HCT116 (cell line): ENCODE results near the gene TTC38.

Experiments
- EZH2 ChIP-seq: fragments of 200-600 bp; sonication (generic); IDR thresholded peaks from 2 replicates; pipeline ENCODE4 v1.6.1; 2017; ENCODE audit warnings: antibody characterized with exemption, mixed run types
- POLR2A ChIP-seq: IDR thresholded peaks from 2 replicates; pipeline ENCODE4 v1.7.0; 2011; ENCODE audit warnings: borderline replicate concordance; ENCODE audit not compliant: insufficient read depth, insufficient read length; ENCODE audit errors: extremely low read depth
- POLR2AphosphoS5 ChIP-seq: IDR thresholded peaks from 2 replicates; pipeline ENCODE4 v1.6.1; 2011; ENCODE audit warnings: mild to moderate bottlenecking, low read depth, low read length, moderate library complexity
- SP1 ChIP-seq: IDR thresholded peaks from 2 replicates; pipeline ENCODE4 v1.6.1; 2012; ENCODE audit warnings: low read depth
- TF ChIP-seq, protein P1 (sequence below): IDR thresholded peaks from 2 replicates; pipeline ENCODE4 v1.6.1; 2012
- TF ChIP-seq, protein P2 (sequence below), 3 experiments: fragments of 200-600 bp in 1 of 3; sonication (generic) in 1 of 3; IDR thresholded peaks in 2 of 3; conservative IDR thresholded peaks in 1 of 3; 2 replicates each; pipeline ENCODE4 v1.5.1; 2012 to 2017; ENCODE audit warnings: low read depth in 2 of 3, low read length in 2 of 3, antibody characterized with exemption in 1 of 3, borderline replicate concordance in 1 of 3, control low read depth in 1 of 3, mild to moderate bottlenecking in 1 of 3, mixed read lengths in 1 of 3, mixed run types in 1 of 3, moderate library complexity in 1 of 3; ENCODE audit not compliant: insufficient read depth in 1 of 3
- TF ChIP-seq, protein P3 (sequence below): IDR thresholded peaks from 2 replicates; pipeline ENCODE4 v1.6.1; 2012

DNA sequence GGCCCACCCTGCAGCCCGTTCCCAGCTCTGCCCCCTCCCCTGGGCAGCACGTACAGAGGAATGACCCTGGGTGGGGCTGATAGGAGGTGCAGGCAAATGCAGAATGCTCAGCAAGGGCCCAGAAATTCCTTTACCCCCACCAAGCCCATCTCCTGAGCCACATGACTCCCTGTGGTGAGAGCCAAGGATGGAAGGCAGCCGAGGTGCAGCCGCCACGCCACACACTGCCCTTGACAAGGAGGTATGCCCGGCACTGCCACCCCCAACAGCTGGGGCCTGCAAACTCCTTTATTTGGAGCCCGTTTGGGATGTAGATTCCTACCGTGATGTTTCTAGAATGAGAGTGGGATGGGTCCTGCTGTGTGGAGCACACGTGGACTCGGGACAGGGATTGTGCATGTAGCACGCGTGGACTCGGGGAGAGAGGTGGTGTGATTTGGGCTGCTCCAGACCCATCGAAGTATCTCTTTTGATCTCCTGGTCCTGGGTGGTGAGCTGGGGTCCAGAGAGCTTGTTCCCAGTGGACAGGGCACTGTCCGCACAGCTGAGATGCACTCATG, 41.8 kb downstream of the TTC38 start:
- TF ChIP-seq POLR2AphosphoS5 (no peak), POLR2A (no peak), EZH2 (no peak), SP1 (no peak)
- TF ChIP-seq, protein P1, sequence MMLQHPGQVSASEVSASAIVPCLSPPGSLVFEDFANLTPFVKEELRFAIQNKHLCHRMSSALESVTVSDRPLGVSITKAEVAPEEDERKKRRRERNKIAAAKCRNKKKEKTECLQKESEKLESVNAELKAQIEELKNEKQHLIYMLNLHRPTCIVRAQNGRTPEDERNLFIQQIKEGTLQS: no peak
- TF ChIP-seq, protein P2, sequence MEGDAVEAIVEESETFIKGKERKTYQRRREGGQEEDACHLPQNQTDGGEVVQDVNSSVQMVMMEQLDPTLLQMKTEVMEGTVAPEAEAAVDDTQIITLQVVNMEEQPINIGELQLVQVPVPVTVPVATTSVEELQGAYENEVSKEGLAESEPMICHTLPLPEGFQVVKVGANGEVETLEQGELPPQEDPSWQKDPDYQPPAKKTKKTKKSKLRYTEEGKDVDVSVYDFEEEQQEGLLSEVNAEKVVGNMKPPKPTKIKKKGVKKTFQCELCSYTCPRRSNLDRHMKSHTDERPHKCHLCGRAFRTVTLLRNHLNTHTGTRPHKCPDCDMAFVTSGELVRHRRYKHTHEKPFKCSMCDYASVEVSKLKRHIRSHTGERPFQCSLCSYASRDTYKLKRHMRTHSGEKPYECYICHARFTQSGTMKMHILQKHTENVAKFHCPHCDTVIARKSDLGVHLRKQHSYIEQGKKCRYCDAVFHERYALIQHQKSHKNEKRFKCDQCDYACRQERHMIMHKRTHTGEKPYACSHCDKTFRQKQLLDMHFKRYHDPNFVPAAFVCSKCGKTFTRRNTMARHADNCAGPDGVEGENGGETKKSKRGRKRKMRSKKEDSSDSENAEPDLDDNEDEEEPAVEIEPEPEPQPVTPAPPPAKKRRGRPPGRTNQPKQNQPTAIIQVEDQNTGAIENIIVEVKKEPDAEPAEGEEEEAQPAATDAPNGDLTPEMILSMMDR (IDR thresholded peaks at IDR 0.05 in 2 of 3, conservative IDR thresholded peaks at IDR 0.05 in 1 of 3; ENCODE audit: borderline replicate concordance in 1 of 3, insufficient read depth in 1 of 3, low read depth in 2 of 3, low read length in 2 of 3): no peak
- TF ChIP-seq, protein P3, sequence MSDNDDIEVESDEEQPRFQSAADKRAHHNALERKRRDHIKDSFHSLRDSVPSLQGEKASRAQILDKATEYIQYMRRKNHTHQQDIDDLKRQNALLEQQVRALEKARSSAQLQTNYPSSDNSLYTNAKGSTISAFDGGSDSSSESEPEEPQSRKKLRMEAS: no peak
